Astrocyte (in vitro differentiated cells and primary cell): ENCODE measurements around the gene FMN2. TPM values are rescaled to one million over a fixed set of nuclear protein-coding genes. Genes with fewer than 3 reads are reported as not detected.
"Not testable (repeated sequence)": the region's sequence is repeated elsewhere in the genome, so short reads cannot be mapped to it uniquely, and the experiment has no call there.

Experiments used
- DNase-seq: peaks from one replicate; pipeline ENCODE4 v3.0.0-alpha.2; 2010; ENCODE audit warnings: low read depth
- FAIRE-seq: peaks from 2 replicates; lab custom pipeline; 2011; peaks lifted over from hg19 to GRCh38; lab: Jason Lieb, UNC
- H2AFZ ChIP-seq: 2 replicates; pipeline ENCODE4 v1.6.0; 2012; ENCODE audit warnings: low read depth, low read length, inconsistent platforms
- H3K27ac ChIP-seq: 2 replicates; pipeline ENCODE4 v1.5.1; 2011; ENCODE audit warnings: low read depth, low read length, inconsistent platforms
- H3K27me3 ChIP-seq: 2 replicates; pipeline ENCODE4 v1.6.0; 2011; ENCODE audit warnings: low read length, inconsistent platforms; ENCODE audit not compliant: insufficient read depth
- H3K36me3 ChIP-seq: 2 replicates; pipeline ENCODE4 v1.5.1; 2011; ENCODE audit warnings: low read length, inconsistent platforms; ENCODE audit not compliant: insufficient read depth
- H3K4me1 ChIP-seq: 2 replicates; pipeline ENCODE4 v1.5.1; 2011; ENCODE audit warnings: low read length, inconsistent platforms; ENCODE audit not compliant: insufficient read depth
- H3K4me2 ChIP-seq: 2 replicates; pipeline ENCODE4 v1.6.0; 2012; ENCODE audit warnings: low read length, inconsistent platforms
- H3K4me3 ChIP-seq: 2 replicates; pipeline ENCODE4 v1.5.1; 2011; ENCODE audit warnings: low read depth, mild to moderate bottlenecking, low read length, inconsistent platforms; ENCODE audit not compliant: insufficient read depth
- H3K79me2 ChIP-seq: 2 replicates; pipeline ENCODE4 v1.6.0; 2012; ENCODE audit warnings: mild to moderate bottlenecking, low read length, inconsistent platforms; ENCODE audit not compliant: insufficient read depth
- H3K9ac ChIP-seq: 2 replicates; pipeline ENCODE4 v1.6.0; 2012; ENCODE audit warnings: mild to moderate bottlenecking, low read length, inconsistent platforms
- H3K9me3 ChIP-seq: 2 replicates; pipeline ENCODE4 v1.5.1; 2012; ENCODE audit warnings: low read depth, mild to moderate bottlenecking, low read length, inconsistent platforms; ENCODE audit not compliant: insufficient read depth
- H4K20me1 ChIP-seq: 2 replicates; pipeline ENCODE4 v1.6.0; 2012; ENCODE audit warnings: low read length, inconsistent platforms; ENCODE audit not compliant: insufficient read depth
- H3K27ac Mint-ChIP-seq: one replicate; pipeline ENCODE4 v1.8.0; 2021; ENCODE audit warnings: mild to moderate bottlenecking, mixed read lengths; ENCODE audit not compliant: unreplicated experiment
- H3K27me3 Mint-ChIP-seq: one replicate; pipeline ENCODE4 v1.8.0; 2021; ENCODE audit warnings: low read depth, mixed read lengths; ENCODE audit not compliant: unreplicated experiment
- H3K36me3 Mint-ChIP-seq: one replicate; pipeline ENCODE4 v1.8.0; 2021; ENCODE audit warnings: low read depth, mixed read lengths; ENCODE audit not compliant: unreplicated experiment
- H3K4me1 Mint-ChIP-seq: one replicate; pipeline ENCODE4 v1.8.0; 2021; ENCODE audit warnings: low read depth, mixed read lengths; ENCODE audit not compliant: unreplicated experiment
- H3K4me3 Mint-ChIP-seq: one replicate; pipeline ENCODE4 v1.8.0; 2021; ENCODE audit warnings: mild to moderate bottlenecking, moderate library complexity, mixed read lengths; ENCODE audit not compliant: unreplicated experiment
- H3K9me3 Mint-ChIP-seq: one replicate; pipeline ENCODE4 v1.8.0; 2021; ENCODE audit warnings: mild to moderate bottlenecking, mixed read lengths; ENCODE audit not compliant: unreplicated experiment
- EZH2 ChIP-seq: IDR thresholded peaks from 2 replicates; pipeline ENCODE4 v1.6.1; 2012; ENCODE audit warnings: mild to moderate bottlenecking, low read length, inconsistent platforms; ENCODE audit not compliant: insufficient read depth
- total RNA-seq: library from RNA; stranded (reverse); gene quantifications from 2 replicates; pipeline ENCODE4 v1.2.1, GENCODE V29; 2021
- TF ChIP-seq, protein P1 (sequence below): IDR thresholded peaks from 2 replicates; pipeline ENCODE4 v1.5.1; 2011; ENCODE audit warnings: low read depth, mild to moderate bottlenecking, inconsistent platforms, low read length, moderate library complexity; ENCODE audit not compliant: insufficient read depth

The FMN2 gene
- total RNA-seq, 1 donor from 2014 or later: 2.4 TPM

DNA sequence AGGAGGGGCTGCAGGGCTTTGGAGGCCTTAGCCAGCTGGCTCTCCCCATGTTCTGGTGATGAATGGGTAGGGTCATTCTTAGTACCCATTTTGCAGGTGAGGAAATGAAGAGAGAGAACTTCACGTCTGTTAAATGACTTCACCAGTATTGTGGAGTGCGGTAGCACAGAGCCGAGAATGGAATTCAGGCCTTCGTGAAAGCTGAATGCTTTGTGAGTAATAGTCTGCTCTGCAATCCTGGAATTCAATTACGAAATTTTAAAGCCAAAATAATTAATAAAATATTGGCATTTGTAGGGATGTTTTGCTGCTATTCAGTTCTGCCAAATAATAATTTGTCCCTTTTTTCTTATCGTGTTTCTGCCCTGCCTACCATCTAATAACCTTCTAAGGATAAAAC lies 322.6 kb downstream of the FMN2 start:
- no peaks in the 10 kb centered on the region for H3K36me3 Mint-ChIP-seq
- H3K4me1 Mint-ChIP-seq: no peaks in the 10 kb centered on the region

DNA sequence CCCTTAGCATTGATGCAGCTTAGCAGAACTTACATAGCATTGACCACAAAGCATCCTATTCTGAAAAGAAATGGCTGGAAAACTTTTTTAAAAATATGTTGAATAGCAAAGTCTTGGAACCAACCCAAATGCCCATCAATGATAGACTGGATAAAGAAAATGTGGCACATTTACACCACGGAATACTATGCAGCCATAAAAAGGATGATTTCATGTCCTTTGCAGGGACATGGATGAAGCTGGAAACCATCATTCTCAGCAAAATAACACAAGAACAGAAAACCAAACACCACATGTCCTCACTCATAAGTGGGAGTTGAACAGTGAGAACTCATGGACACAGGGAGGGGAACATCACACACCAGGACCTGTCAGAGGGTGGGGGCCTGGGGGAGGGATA lies 323.3 kb downstream of the FMN2 start:
- H2AFZ ChIP-seq, H4K20me1 ChIP-seq, DNase-seq, H3K27ac Mint-ChIP-seq, H3K4me1 ChIP-seq, H3K27me3 Mint-ChIP-seq, H3K9me3 ChIP-seq, FAIRE-seq, H3K4me3 Mint-ChIP-seq, H3K9ac ChIP-seq, H3K9me3 Mint-ChIP-seq, H3K4me3 ChIP-seq, H3K36me3 ChIP-seq, H3K27me3 ChIP-seq, H3K79me2 ChIP-seq, H3K36me3 Mint-ChIP-seq, H3K4me2 ChIP-seq, H3K4me1 Mint-ChIP-seq, H3K27ac ChIP-seq: not testable (repeated sequence)

More for the DNA sequence above, 322.6 kb downstream of the FMN2 start:
- FAIRE-seq (no peak), DNase-seq (peak; percentile 72)
- Histone ChIP-seq H2AFZ (no peak overlapping the region), H3K4me3 (no peak overlapping the region), H3K9ac (no peak overlapping the region), H3K79me2 (no peaks in the 10 kb centered on the region), H3K4me1 (no peaks in the 10 kb centered on the region), H3K27ac (no peak overlapping the region), H3K9me3 (no peaks in the 10 kb centered on the region), H3K27me3 (no peaks in the 10 kb centered on the region), H4K20me1 (no peaks in the 10 kb centered on the region), H3K4me2 (no peak overlapping the region), H3K36me3 (no peaks in the 10 kb centered on the region)
- Mint-ChIP-seq H3K27me3 (no peaks in the 10 kb centered on the region), H3K9me3 (no peaks in the 10 kb centered on the region), H3K4me3 (no peak overlapping the region), H3K27ac (no peak overlapping the region)
- no peak for TF ChIP-seq EZH2
- TF ChIP-seq, protein P1, sequence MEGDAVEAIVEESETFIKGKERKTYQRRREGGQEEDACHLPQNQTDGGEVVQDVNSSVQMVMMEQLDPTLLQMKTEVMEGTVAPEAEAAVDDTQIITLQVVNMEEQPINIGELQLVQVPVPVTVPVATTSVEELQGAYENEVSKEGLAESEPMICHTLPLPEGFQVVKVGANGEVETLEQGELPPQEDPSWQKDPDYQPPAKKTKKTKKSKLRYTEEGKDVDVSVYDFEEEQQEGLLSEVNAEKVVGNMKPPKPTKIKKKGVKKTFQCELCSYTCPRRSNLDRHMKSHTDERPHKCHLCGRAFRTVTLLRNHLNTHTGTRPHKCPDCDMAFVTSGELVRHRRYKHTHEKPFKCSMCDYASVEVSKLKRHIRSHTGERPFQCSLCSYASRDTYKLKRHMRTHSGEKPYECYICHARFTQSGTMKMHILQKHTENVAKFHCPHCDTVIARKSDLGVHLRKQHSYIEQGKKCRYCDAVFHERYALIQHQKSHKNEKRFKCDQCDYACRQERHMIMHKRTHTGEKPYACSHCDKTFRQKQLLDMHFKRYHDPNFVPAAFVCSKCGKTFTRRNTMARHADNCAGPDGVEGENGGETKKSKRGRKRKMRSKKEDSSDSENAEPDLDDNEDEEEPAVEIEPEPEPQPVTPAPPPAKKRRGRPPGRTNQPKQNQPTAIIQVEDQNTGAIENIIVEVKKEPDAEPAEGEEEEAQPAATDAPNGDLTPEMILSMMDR: no peak

DNA sequence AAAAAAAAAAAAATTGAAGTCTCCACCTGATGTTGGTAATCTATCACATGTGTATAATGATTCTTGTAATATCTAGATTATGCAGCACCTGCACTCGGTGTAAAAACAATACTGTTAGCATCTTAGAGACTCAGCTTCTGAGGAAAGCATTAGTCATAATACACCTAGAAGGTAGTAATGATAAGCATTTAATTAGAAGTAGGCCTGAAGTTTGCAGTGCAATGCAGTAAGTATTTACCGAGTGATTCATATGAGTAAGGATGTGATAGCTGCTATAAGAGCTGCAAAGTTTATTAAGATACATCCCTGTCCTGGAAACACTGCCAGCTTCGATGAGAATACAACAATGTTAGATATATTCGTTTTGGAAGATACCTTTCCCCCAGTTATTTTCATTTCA lies 323.8 kb downstream of the FMN2 start:
- no peak overlapping the region for H3K27ac Mint-ChIP-seq
- no peaks in the 10 kb centered on the region for H3K9me3 ChIP-seq
- TF ChIP-seq, protein P1: no peak
- TF ChIP-seq EZH2: no peak
- H3K27me3 Mint-ChIP-seq: no peaks in the 10 kb centered on the region
- H3K4me1 Mint-ChIP-seq: no peaks in the 10 kb centered on the region
- no peak overlapping the region for H3K4me2 ChIP-seq
- no peaks in the 10 kb centered on the region for H3K27me3 ChIP-seq
- H4K20me1 ChIP-seq: no peaks in the 10 kb centered on the region
- no peaks in the 10 kb centered on the region for H3K4me1 ChIP-seq
- no peaks in the 10 kb centered on the region for H3K36me3 ChIP-seq
- no peak overlapping the region for H3K4me3 ChIP-seq
- H3K27ac ChIP-seq: no peak overlapping the region
- H3K9me3 Mint-ChIP-seq: no peaks in the 10 kb centered on the region
- no peak overlapping the region for H2AFZ ChIP-seq
- no peaks in the 10 kb centered on the region for H3K36me3 Mint-ChIP-seq
- DNase-seq (peak; percentile 27), FAIRE-seq (no peak)
- no peak overlapping the region for H3K4me3 Mint-ChIP-seq
- H3K9ac ChIP-seq: no peak overlapping the region
- no peaks in the 10 kb centered on the region for H3K79me2 ChIP-seq
